ENCODE measurements around the gene ECM1.

Gene ECM1

GRCh38 chr1:150529017-150529416 lies 21.1 kb downstream of the ECM1 start:
- no peak for DNase-seq (ENCODE audit: extremely low spot score)
- ChIA-PET CTCF (interaction anchor here (0.6 to 1.1 kb wide), 4 partner anchors 9 to 273 kb away, joined by 3 to 5 read pairs (median 4); partner anchors contain the start of gene FALEC), POLR2A (interaction anchor here (1.0 to 1.2 kb wide), 2 partner anchors 14 to 100 kb away, joined by 3 read pairs; partner anchors contain the start of genes ENSA and FALEC)
- TF ChIP-seq L3MBTL2 (conservative IDR thresholded peaks at IDR 0.05) (no peak), BHLHE40 (IDR thresholded peaks at IDR 0.05; ENCODE audit: borderline replicate concordance) (no peak), ARNT (IDR thresholded peaks at IDR 0.05) (no peak), LEF1 (IDR thresholded peaks at IDR 0.05; ENCODE audit: borderline replicate concordance) (no peak), NFRKB (IDR thresholded peaks at IDR 0.05) (no peak), FOXA1 (IDR thresholded peaks at IDR 0.05) (no peak), SP1 (IDR thresholded peaks at IDR 0.05) (no peak), FOXM1 (IDR thresholded peaks at IDR 0.05; ENCODE audit: borderline replicate concordance) (no peak), FOXK2 (IDR thresholded peaks at IDR 0.05) (no peak), CTBP1 (IDR thresholded peaks at IDR 0.05; ENCODE audit: borderline replicate concordance) (no peak), HDGF (IDR thresholded peaks at IDR 0.05; ENCODE audit: borderline replicate concordance) (no peak), ZNF384 (IDR thresholded peaks at IDR 0.05) (no peak), ELF4 (IDR thresholded peaks at IDR 0.05) (no peak), SUZ12 (IDR thresholded peaks at IDR 0.05) (no peak), PKNOX1 (IDR thresholded peaks at IDR 0.05) (no peak), TARDBP (IDR thresholded peaks at IDR 0.05) (no peak)

GRCh38 chr1:150530491-150531159 lies 22.7 kb downstream of the ECM1 start:
- POLR2A ChIA-PET: no interaction called here
- CTCF ChIA-PET: interaction anchor here (0.9 kb wide), 1 partner anchor 258 kb away, joined by 3 read pairs; no protein-coding TSS in a partner anchor
- no peak for TF ChIP-seq ELF4 (IDR thresholded peaks at IDR 0.05)
- TF ChIP-seq CTBP1 (IDR thresholded peaks at IDR 0.05; ENCODE audit: borderline replicate concordance): no peak
- TF ChIP-seq FOXA1 (IDR thresholded peaks at IDR 0.05): no peak
- TF ChIP-seq PKNOX1 (IDR thresholded peaks at IDR 0.05): no peak
- TF ChIP-seq ARNT (IDR thresholded peaks at IDR 0.05): no peak
- TF ChIP-seq FOXK2 (IDR thresholded peaks at IDR 0.05): no peak
- no peak for TF ChIP-seq TARDBP (IDR thresholded peaks at IDR 0.05)
- DNase-seq (ENCODE audit: extremely low spot score): no peak

- CTCF ChIA-PET: interaction anchor here (0.6 to 2.7 kb wide), 18 partner anchors 11 to 277 kb away, joined by 3 to 21 read pairs (median 4); partner anchors contain the start of genes ADAMTSL4, FALEC and TARS2
- no peak for TF ChIP-seq NFRKB (IDR thresholded peaks at IDR 0.05)
- TF ChIP-seq L3MBTL2 (conservative IDR thresholded peaks at IDR 0.05): no peak
- TF ChIP-seq LEF1 (IDR thresholded peaks at IDR 0.05; ENCODE audit: borderline replicate concordance): no peak
- TF ChIP-seq FOXA1 (IDR thresholded peaks at IDR 0.05): no peak
- no peak for TF ChIP-seq PKNOX1 (IDR thresholded peaks at IDR 0.05)
- TF ChIP-seq BHLHE40 (IDR thresholded peaks at IDR 0.05; ENCODE audit: borderline replicate concordance): no peak
- no peak for TF ChIP-seq FOXK2 (IDR thresholded peaks at IDR 0.05)
- TF ChIP-seq HDGF (IDR thresholded peaks at IDR 0.05; ENCODE audit: borderline replicate concordance): no peak
- TF ChIP-seq ARNT (IDR thresholded peaks at IDR 0.05): no peak
- TF ChIP-seq SP1 (IDR thresholded peaks at IDR 0.05): no peak
- TF ChIP-seq ELF4 (IDR thresholded peaks at IDR 0.05): no peak
- DNase-seq (ENCODE audit: extremely low spot score): no peak
- POLR2A ChIA-PET: interaction anchor here (1.0 to 2.3 kb wide), 5 partner anchors 16 to 169 kb away, joined by 4 to 22 read pairs (median 5); partner anchors contain the start of genes ADAMTSL4, FALEC, RPRD2 and TARS2
These were observed 25.0 kb downstream of the ECM1 start for GRCh38 chr1:150532860-150533259.

GRCh38 chr1:150534002-150534401 lies 26.1 kb downstream of the ECM1 start:
- ChIA-PET CTCF (interaction anchor here (1.0 to 2.7 kb wide), 3 partner anchors 18 to 28 kb away, joined by 3 to 21 read pairs (median 4); partner anchors contain the start of gene FALEC), POLR2A (no interaction called here)
- TF ChIP-seq PKNOX1 (IDR thresholded peaks at IDR 0.05) (no peak), ELF4 (IDR thresholded peaks at IDR 0.05) (no peak), ARNT (IDR thresholded peaks at IDR 0.05) (no peak), ZNF384 (IDR thresholded peaks at IDR 0.05) (no peak), FOXK2 (IDR thresholded peaks at IDR 0.05) (no peak), SP1 (IDR thresholded peaks at IDR 0.05) (no peak), FOXA1 (IDR thresholded peaks at IDR 0.05) (no peak), L3MBTL2 (conservative IDR thresholded peaks at IDR 0.05) (no peak), BHLHE40 (IDR thresholded peaks at IDR 0.05; ENCODE audit: borderline replicate concordance) (no peak)
- no peak for DNase-seq (ENCODE audit: extremely low spot score)

GRCh38 chr1:150535511-150536287 lies 27.8 kb downstream of the ECM1 start:
- CTCF ChIA-PET: interaction anchor here (1.3 kb wide), 1 partner anchor 20 kb away, joined by 3 read pairs; the partner anchor contains the start of gene FALEC

More at GRCh38 chr1:150535511-150536287, 27.8 kb downstream of the ECM1 start:
- POLR2A ChIA-PET: interaction anchor here (0.6 to 2.6 kb wide), 2 partner anchors 20 to 94 kb away, joined by 4 to 8 read pairs; partner anchors contain the start of genes ENSA and FALEC
- DNase-seq (ENCODE audit: extremely low spot score): no peak
- TF ChIP-seq FOXA1 (IDR thresholded peaks at IDR 0.05): no peak
- TF ChIP-seq TARDBP (IDR thresholded peaks at IDR 0.05): no peak
- no peak for TF ChIP-seq ARNT (IDR thresholded peaks at IDR 0.05)
